ENCODE data around the gene NRP2.

- TF ChIP-seq POLR2AphosphoS5 (IDR thresholded peaks at IDR 0.05), result peak; percentile 40 to 52
- no peak for TF ChIP-seq CTCF (IDR thresholded peaks at IDR 0.05)
- TF ChIP-seq POLR2A (IDR thresholded peaks at IDR 0.05; ENCODE audit: low read depth), result no peak
- TF ChIP-seq EP300 (IDR thresholded peaks at IDR 0.05), result peak; percentile 10
These were observed 32.8 kb downstream of the NRP2 start for GRCh38 chr2:205714789-205715720.

All from esophagus muscularis mucosa (tissue), 4 donors.